ENCODE measurements around the gene CDKAL1. TPM values are rescaled to one million over a fixed set of nuclear protein-coding genes. Genes with fewer than 3 reads are reported as not detected.

CDKAL1 gene
- total and polyA plus RNA-seq, 2 donors (not counting 3 experiments of a cell fraction or from before 2014, with no cell fraction given), result 6.1 to 20.5 TPM

- no peaks in the 10 kb centered on the region for H3K36me3 ChIP-seq (ENCODE audit: control insufficient read depth in 2 of 2, extremely low read depth in 1 of 2, insufficient read depth in 2 of 2, low read length in 2 of 2)
- no peaks in the 10 kb centered on the region for H4K20me1 ChIP-seq (replicated peaks; ENCODE audit: control insufficient read depth, extremely low read depth, insufficient read depth, low read length)
- ChIA-PET POLR2A (no interaction called here), CTCF (interaction anchor here (0.9 kb wide), 1 partner anchor 29 kb away, joined by 3 read pairs; no protein-coding TSS in a partner anchor)
- no peak overlapping the region for H3K9ac ChIP-seq (replicated peaks; ENCODE audit: extremely low read depth, insufficient read depth, low read length)
- no peak overlapping the region for H2AFZ ChIP-seq (ENCODE audit: low read depth, low read length)
- no peak overlapping the region for H3K4me2 ChIP-seq (ENCODE audit: insufficient read depth, low read length)
- no peaks in the 10 kb centered on the region for H3K9me1 ChIP-seq (replicated peaks; ENCODE audit: control insufficient read depth, extremely low read depth, insufficient read depth, low read length)
- TF ChIP-seq POLR2AphosphoS5 (IDR thresholded peaks at IDR 0.05; ENCODE audit: insufficient read depth, low read depth, low read length) (no peak), POLR2A (IDR thresholded peaks at IDR 0.05; ENCODE audit: low read depth, low read length) (no peak), MYC (IDR thresholded peaks at IDR 0.05; ENCODE audit: low read depth, low read length) (no peak), EZH2 (IDR thresholded peaks at IDR 0.05; ENCODE audit: borderline replicate concordance, low read depth, low read length, severe bottlenecking) (no peak), JUN (IDR thresholded peaks at IDR 0.05; ENCODE audit: borderline replicate concordance, insufficient read depth, insufficient read length, low read depth) (no peak), MAX (IDR thresholded peaks at IDR 0.05; ENCODE audit: insufficient read depth, insufficient read length) (no peak), GATA2 (IDR thresholded peaks at IDR 0.05; ENCODE audit: insufficient read depth, insufficient read length, low read depth, low read length) (no peak)
- TF ChIP-seq, protein P1, sequence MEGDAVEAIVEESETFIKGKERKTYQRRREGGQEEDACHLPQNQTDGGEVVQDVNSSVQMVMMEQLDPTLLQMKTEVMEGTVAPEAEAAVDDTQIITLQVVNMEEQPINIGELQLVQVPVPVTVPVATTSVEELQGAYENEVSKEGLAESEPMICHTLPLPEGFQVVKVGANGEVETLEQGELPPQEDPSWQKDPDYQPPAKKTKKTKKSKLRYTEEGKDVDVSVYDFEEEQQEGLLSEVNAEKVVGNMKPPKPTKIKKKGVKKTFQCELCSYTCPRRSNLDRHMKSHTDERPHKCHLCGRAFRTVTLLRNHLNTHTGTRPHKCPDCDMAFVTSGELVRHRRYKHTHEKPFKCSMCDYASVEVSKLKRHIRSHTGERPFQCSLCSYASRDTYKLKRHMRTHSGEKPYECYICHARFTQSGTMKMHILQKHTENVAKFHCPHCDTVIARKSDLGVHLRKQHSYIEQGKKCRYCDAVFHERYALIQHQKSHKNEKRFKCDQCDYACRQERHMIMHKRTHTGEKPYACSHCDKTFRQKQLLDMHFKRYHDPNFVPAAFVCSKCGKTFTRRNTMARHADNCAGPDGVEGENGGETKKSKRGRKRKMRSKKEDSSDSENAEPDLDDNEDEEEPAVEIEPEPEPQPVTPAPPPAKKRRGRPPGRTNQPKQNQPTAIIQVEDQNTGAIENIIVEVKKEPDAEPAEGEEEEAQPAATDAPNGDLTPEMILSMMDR (IDR thresholded peaks at IDR 0.05; ENCODE audit: extremely low read depth in 1 of 2, insufficient read depth in 1 of 2, low read depth in 1 of 2, low read length in 2 of 2), result no peak
- FAIRE-seq, result peak; percentile 4
- H3K4me1 ChIP-seq (ENCODE audit: control insufficient read depth, extremely low read depth, insufficient read depth, low read length), result peaks cover 7% of the 10 kb centered on the region
- H3K9me3 ChIP-seq (replicated peaks; ENCODE audit: control insufficient read depth, insufficient read depth, low read length), result no peaks in the 10 kb centered on the region
- H3K79me2 ChIP-seq (ENCODE audit: control insufficient read depth, insufficient read depth, low read length), result no peaks in the 10 kb centered on the region
- no peak overlapping the region for H3K4me3 ChIP-seq (replicated peaks in 1 of 3; ENCODE audit: insufficient read depth in 1 of 3, low read depth in 1 of 3, low read length in 3 of 3)
- intact Hi-C loops (cut with micrococcal nuclease) (no loop called here), dilution Hi-C loops (cut with MboI; ENCODE audit: extremely low pct_ligation_motif_present, low sequenced_read_pairs) (no loop called here)
- H3K27ac ChIP-seq (ENCODE audit: insufficient read depth, low read depth, low read length), result no peak overlapping the region
- DNase-seq (ENCODE audit: low read depth, low spot score), result no peak
- BruUV-seq (replicated peaks), result no TSS peak
- no peaks in the 10 kb centered on the region for H3K27me3 ChIP-seq (ENCODE audit: control insufficient read depth in 2 of 2, insufficient read depth in 2 of 2, low read length in 2 of 2)
Observed at GRCh38 chr6:21074484-21074883, 540.2 kb downstream of the CDKAL1 start.
